ENCODE data around the gene TMEM201.
"Not testable (repeated sequence)": the region's sequence is repeated elsewhere in the genome, so short reads cannot be mapped to it uniquely, and the experiment has no call there.

The TMEM201 gene

DNA sequence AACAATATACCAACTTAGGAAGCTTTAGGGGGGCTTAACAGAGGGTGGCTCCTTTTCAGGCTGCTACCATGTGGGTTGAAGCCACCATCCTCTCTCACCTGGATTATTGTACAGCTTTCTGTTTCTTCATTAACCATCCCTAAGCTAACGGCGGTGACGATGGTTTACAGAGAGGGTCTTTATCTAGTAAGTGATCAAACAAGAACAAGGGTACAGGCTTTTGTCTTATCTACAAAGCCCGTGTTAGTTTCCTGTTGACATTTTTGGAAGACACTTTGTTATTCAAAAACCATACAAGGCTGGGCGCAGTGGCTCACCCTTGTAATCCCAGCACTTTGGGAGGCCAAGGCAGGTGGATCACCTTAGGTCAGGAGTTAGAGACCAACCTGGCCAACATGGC is 29.0 kb upstream of the TMEM201 start:
- H3K4me3 ChIP-seq (replicated peaks; ENCODE audit: low read depth, low read length), result no peak overlapping the region
- no peak for DNase-seq (ENCODE audit: extremely low read depth, low read depth)
- TF ChIP-seq, protein P1, sequence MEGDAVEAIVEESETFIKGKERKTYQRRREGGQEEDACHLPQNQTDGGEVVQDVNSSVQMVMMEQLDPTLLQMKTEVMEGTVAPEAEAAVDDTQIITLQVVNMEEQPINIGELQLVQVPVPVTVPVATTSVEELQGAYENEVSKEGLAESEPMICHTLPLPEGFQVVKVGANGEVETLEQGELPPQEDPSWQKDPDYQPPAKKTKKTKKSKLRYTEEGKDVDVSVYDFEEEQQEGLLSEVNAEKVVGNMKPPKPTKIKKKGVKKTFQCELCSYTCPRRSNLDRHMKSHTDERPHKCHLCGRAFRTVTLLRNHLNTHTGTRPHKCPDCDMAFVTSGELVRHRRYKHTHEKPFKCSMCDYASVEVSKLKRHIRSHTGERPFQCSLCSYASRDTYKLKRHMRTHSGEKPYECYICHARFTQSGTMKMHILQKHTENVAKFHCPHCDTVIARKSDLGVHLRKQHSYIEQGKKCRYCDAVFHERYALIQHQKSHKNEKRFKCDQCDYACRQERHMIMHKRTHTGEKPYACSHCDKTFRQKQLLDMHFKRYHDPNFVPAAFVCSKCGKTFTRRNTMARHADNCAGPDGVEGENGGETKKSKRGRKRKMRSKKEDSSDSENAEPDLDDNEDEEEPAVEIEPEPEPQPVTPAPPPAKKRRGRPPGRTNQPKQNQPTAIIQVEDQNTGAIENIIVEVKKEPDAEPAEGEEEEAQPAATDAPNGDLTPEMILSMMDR (IDR thresholded peaks at IDR 0.05; ENCODE audit: low read depth, low read length, missing control alignments), result no peak

DNA sequence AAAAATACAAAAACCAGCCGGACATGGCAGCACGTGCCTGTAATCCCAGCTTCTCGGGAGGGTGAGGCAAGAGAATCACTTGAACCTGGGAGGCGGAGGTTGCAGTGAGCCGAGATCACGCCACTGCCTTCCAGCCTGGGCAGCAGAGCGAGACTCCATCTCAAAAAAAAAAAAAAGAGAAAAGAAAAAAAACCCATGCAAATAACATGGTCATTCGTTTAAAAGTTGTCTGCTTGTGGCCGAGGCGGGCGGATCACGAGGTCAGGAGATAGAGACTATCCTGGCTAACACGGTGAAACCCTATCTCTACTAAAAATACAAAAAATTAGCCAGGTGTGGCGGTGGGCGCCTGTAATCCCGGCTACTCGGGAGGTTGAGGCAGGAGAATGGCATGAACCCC is 28.6 kb upstream of the TMEM201 start:
- DNase-seq (ENCODE audit: extremely low read depth, low read depth); H3K4me3 ChIP-seq (replicated peaks; ENCODE audit: low read depth, low read length): not testable (repeated sequence)

DNA sequence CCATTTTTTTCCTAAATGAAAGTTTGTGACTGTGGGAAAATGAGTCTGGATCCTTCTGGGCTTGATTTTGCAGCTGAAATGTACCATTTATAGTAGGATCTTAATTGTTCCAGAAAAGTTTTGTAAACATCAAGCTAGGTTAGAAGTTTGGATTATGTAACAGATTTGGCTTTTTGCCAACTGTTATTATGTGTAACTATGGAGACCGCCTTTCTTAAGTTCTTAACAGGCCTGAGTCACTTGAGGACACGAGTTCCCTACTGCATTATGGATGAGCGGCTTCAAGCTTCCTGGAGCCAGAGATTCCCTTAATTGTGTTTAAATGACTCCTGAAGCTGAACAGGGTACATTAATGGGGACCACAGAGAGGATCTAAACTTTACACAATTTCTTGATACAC is 27.3 kb upstream of the TMEM201 start:
- DNase-seq (ENCODE audit: extremely low read depth, low read depth), result peak; percentile 60
- H3K4me3 ChIP-seq (replicated peaks; ENCODE audit: low read depth, low read length), result no peak overlapping the region
- TF ChIP-seq, protein P1 (IDR thresholded peaks at IDR 0.05; ENCODE audit: low read depth, low read length, missing control alignments), result no peak

DNA sequence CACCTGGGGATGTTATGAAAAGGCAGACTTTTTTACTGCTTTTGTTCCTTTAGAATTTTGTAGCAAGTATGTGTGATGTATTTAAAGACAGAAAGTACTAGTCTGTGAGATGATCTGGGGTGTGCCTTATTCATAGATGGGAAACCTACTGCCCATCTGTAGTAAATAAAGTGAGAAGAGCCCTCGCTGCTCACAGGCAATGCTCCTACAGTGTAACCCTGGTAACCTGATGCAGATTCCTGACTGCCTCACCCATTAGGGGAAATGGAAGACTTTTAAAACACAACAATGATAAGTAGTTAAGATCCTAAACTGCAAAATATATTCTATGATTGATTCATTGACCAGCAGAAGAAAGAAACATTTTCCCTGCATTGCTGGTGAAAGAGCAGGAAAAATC is 19.4 kb upstream of the TMEM201 start:
- no peak overlapping the region for H3K4me3 ChIP-seq (replicated peaks; ENCODE audit: low read depth, low read length)
- TF ChIP-seq, protein P1 (IDR thresholded peaks at IDR 0.05; ENCODE audit: low read depth, low read length, missing control alignments), result no peak
- no peak for DNase-seq (ENCODE audit: extremely low read depth, low read depth)

DNA sequence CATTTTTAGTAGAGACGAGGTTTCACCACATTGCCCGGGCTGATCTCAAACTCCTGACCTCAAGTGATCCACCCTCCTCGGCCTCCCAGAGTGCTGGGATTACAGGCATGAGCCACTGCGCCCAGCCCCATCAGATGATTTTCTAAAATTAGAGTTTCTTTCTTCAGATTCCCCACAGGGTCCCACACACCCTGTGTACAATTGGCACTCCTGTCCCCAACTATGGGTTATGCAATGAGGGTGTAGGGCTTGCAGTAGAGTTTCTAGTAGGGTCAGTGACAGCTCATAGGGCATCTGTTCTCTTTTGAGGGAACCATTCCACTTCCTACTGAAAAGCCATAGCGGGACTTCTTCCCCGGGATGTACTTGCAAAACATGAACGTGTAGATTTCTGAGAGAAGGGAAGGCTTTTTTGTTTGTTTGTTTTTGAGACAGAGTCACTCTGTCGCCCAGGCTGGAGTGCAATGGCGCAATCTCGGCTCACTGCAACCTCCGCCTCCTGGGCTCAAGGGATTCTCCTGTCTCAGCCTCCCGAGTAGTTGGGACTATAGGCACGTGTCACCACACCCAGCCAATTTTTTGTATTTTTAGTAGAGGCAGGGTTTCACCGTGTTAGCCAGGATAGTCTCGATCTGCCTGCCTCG is 17.7 kb upstream of the TMEM201 start:
- H3K4me3 ChIP-seq (replicated peaks; ENCODE audit: low read depth, low read length); DNase-seq (ENCODE audit: extremely low read depth, low read depth): not testable (repeated sequence)

DNA sequence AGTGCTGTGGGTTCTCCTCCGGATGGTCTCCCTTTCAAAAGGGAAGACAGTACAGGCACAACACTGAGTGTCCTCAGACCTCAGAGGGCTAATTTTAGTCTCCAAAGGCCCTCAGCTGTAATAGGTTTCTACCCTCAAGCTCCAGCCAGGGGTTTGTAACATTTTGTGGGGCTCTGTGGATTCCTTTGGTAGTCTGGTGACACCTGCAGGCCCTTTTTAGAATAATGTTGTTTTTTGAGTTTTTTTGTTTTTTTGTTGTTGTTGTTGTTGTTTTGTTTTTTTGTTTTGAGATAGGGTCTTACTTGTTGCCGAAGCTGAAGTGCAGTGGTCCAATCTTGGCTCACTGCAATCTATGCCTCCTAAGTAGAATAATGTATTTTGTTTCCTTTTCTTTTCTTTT is 15.0 kb upstream of the TMEM201 start:
- DNase-seq (ENCODE audit: extremely low read depth, low read depth), result no peak
- no peak overlapping the region for H3K4me3 ChIP-seq (replicated peaks; ENCODE audit: low read depth, low read length)
- TF ChIP-seq, protein P1 (IDR thresholded peaks at IDR 0.05; ENCODE audit: low read depth, low read length, missing control alignments), result peak; percentile 19

DNA sequence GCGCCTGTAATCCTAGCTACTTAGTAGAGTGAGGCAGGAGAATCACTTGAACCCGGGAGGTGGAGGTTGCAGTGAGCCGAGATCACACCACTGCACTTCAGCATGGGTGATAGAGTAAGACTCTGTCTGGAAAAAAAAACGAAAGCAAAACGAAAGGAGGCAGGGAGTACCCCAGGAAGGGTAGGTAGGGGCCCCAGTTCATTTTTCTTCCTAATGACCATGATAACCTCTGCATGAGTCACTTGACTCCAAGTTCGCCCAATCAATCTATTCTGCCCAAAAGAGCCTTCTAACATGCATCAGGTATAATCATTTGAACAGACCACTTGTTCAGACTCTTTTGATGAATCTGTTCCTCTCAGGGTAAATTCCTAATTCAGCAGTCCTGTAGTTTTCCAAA is 13.2 kb upstream of the TMEM201 start:
- TF ChIP-seq, protein P1 (IDR thresholded peaks at IDR 0.05; ENCODE audit: low read depth, low read length, missing control alignments), result no peak
- DNase-seq (ENCODE audit: extremely low read depth, low read depth), result no peak
- no peak overlapping the region for H3K4me3 ChIP-seq (replicated peaks; ENCODE audit: low read depth, low read length)

DNA sequence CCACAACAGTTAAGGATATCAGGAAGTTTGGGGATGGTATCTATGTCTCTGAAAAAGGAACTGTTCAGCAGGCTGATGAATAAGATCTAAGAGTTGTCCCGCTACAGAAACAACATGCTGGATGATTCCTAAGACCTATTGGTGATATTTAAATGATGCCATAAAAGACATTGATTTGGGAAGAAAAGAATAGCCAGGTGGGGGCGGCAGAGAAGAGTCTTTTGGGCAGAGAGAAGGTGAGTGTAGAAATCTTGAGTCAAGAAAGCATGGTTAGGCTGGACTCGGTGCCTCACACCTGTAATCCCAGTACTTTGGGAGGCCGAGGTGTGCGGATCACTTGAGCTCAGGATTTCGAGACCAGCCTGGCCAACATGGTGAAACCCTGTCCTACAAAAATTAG is 11.8 kb upstream of the TMEM201 start:
- H3K4me3 ChIP-seq (replicated peaks; ENCODE audit: low read depth, low read length), result no peak overlapping the region
- TF ChIP-seq, protein P1 (IDR thresholded peaks at IDR 0.05; ENCODE audit: low read depth, low read length, missing control alignments), result no peak
- no peak for DNase-seq (ENCODE audit: extremely low read depth, low read depth)

Data from HFF-Myc (cell line).